Measurements from ENCODE around the gene DNAH2.

GRCh38 chr17:7705269-7706255, 12.0 kb upstream of the DNAH2 start:
- TF ChIP-seq EP300 (IDR thresholded peaks at IDR 0.05), result no peak
- TF ChIP-seq, protein P1, sequence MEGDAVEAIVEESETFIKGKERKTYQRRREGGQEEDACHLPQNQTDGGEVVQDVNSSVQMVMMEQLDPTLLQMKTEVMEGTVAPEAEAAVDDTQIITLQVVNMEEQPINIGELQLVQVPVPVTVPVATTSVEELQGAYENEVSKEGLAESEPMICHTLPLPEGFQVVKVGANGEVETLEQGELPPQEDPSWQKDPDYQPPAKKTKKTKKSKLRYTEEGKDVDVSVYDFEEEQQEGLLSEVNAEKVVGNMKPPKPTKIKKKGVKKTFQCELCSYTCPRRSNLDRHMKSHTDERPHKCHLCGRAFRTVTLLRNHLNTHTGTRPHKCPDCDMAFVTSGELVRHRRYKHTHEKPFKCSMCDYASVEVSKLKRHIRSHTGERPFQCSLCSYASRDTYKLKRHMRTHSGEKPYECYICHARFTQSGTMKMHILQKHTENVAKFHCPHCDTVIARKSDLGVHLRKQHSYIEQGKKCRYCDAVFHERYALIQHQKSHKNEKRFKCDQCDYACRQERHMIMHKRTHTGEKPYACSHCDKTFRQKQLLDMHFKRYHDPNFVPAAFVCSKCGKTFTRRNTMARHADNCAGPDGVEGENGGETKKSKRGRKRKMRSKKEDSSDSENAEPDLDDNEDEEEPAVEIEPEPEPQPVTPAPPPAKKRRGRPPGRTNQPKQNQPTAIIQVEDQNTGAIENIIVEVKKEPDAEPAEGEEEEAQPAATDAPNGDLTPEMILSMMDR (IDR thresholded peaks at IDR 0.05), result no peak
